Ascending aorta (tissue), 2 donors: Measurements from ENCODE around the gene NKPD1. TPM values are rescaled to one million over a fixed set of nuclear protein-coding genes. Genes with fewer than 3 reads are reported as not detected.

Experiments used
- DNase-seq, 2 donors: peaks; one replicate each; pipeline ENCODE4 v3.0.0-alpha.2; 2019; ENCODE audit warnings: low spot score in 2 of 2
- H3K27ac ChIP-seq, 2 donors: fragments of 200-600 bp; sonication (generic); one replicate each; pipeline ENCODE4 v1.5.1; 2016 to 2017; ENCODE audit warnings: mild to moderate bottlenecking in 1 of 2
- H3K27me3 ChIP-seq: fragments of 200-600 bp; sonication (generic); one replicate; pipeline ENCODE4 v1.5.1; 2017
- H3K36me3 ChIP-seq, 2 donors: fragments of 200-600 bp; sonication (generic); one replicate each; pipeline ENCODE4 v1.5.1; 2016
- H3K4me1 ChIP-seq, 2 donors: fragments of 200-600 bp; sonication (generic); one replicate each; pipeline ENCODE4 v1.5.1; 2016 to 2017; ENCODE audit warnings: mild to moderate bottlenecking in 1 of 2
- H3K4me3 ChIP-seq, 2 donors: fragments of 200-600 bp; sonication (generic); one replicate each; pipeline ENCODE4 v1.5.1; 2016 to 2017; ENCODE audit warnings: mild to moderate bottlenecking in 1 of 2
- H3K9me3 ChIP-seq, 2 donors: fragments of 200-600 bp; sonication (generic); one replicate each; pipeline ENCODE4 v1.5.1; 2016
- intact Hi-C: fragments of 100-400 bp; cut with DNase I; formaldehyde crosslinking; loops from one replicate; pipeline ENCODE4 v1.15.1; 2023
- total RNA-seq: library from RNA; depleted of rRNA; stranded (reverse); fragments of >200 nt; gene quantifications from one replicate; pipeline ENCODE4 v1.1.0, GENCODE V29; 2016
- TF ChIP-seq, protein P1 (sequence below), 3 experiments: fragments of 200-600 bp in 2 of 3; fragments of 450-650 bp in 1 of 3; sonication (generic) in 2 of 3; IDR thresholded peaks; one replicate each; pipeline ENCODE4 v1.5.1; 2016 to 2019; ENCODE audit warnings: antibody characterized with exemption in 3 of 3, mild to moderate bottlenecking in 1 of 3, moderate library complexity in 1 of 3

Gene NKPD1
- total RNA-seq, 1 donor from 2014 or later: not detected

DNA sequence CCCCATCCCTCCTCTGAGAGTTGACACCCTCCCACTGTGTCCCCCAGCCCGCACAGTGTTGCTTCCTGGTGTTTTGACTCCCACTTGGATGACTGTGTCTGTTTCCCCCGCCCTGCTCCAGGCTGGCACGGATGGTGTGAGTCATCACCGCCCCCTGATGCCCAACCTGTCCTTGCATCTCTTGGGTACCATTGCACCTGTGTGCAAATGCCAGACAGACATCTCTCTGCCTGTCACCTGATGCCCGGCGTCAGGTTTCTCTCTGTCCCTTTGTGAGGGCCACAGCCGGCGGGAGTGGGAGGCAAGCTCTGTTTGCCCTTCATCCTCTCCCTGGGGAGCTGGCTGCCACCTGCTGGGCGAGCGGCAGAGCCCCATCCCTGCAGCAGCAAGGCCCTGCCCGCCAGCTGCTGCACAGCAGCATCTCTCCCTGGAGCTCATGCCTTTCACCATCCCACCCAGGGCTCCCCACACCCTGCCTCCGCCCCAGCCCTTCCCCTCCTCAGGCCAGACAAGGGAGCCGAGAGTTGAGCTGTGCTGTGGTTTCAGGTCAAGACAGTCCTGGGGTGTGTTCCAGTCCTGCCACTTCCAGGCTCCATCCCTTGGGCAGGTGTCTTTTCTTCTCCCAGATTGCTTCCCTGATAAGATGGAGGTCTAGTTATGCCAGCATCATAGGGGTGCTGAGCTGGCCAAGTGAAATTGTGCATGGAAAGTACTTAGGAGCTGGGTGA, 29.7 kb downstream of the NKPD1 start:
- Histone ChIP-seq H3K36me3 (no peaks in the 10 kb centered on the region), H3K4me3 (no peak overlapping the region), H3K27me3 (no peaks in the 10 kb centered on the region), H3K9me3 (no peaks in the 10 kb centered on the region), H3K27ac (no peak overlapping the region), H3K4me1 (no peaks in the 10 kb centered on the region)
- intact Hi-C loops: no loop called here
- TF ChIP-seq, protein P1, sequence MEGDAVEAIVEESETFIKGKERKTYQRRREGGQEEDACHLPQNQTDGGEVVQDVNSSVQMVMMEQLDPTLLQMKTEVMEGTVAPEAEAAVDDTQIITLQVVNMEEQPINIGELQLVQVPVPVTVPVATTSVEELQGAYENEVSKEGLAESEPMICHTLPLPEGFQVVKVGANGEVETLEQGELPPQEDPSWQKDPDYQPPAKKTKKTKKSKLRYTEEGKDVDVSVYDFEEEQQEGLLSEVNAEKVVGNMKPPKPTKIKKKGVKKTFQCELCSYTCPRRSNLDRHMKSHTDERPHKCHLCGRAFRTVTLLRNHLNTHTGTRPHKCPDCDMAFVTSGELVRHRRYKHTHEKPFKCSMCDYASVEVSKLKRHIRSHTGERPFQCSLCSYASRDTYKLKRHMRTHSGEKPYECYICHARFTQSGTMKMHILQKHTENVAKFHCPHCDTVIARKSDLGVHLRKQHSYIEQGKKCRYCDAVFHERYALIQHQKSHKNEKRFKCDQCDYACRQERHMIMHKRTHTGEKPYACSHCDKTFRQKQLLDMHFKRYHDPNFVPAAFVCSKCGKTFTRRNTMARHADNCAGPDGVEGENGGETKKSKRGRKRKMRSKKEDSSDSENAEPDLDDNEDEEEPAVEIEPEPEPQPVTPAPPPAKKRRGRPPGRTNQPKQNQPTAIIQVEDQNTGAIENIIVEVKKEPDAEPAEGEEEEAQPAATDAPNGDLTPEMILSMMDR (IDR thresholded peaks at IDR 0.05): no peak
- no peak for DNase-seq

DNA sequence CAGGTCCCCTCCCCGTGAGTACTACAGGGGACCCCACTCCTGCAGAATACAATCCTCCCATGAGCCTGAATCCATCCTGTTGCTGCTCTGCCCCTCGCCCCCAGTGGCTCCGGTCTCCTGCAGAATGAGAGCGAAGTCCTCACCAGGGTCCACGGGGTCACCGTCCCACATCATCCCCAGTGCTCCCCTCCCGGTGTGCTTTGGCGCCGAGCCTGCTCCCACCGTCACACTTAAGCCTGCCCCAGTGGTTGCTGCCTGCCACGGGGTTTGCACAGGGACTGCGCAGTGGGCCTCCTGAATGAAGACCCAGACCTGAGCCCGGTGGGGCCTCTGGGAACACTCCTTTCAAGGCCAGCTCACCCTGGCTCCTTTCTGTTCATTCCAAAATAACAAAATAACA, 30.5 kb downstream of the NKPD1 start:
- no peaks in the 10 kb centered on the region for H3K4me1 ChIP-seq
- H3K4me3 ChIP-seq: no peak overlapping the region
- H3K27me3 ChIP-seq: no peaks in the 10 kb centered on the region
- H3K9me3 ChIP-seq: no peaks in the 10 kb centered on the region
- TF ChIP-seq, protein P1 (IDR thresholded peaks at IDR 0.05): no peak
- DNase-seq: no peak
- H3K36me3 ChIP-seq: no peaks in the 10 kb centered on the region
- intact Hi-C loops: no loop called here
- H3K27ac ChIP-seq: no peak overlapping the region

DNA sequence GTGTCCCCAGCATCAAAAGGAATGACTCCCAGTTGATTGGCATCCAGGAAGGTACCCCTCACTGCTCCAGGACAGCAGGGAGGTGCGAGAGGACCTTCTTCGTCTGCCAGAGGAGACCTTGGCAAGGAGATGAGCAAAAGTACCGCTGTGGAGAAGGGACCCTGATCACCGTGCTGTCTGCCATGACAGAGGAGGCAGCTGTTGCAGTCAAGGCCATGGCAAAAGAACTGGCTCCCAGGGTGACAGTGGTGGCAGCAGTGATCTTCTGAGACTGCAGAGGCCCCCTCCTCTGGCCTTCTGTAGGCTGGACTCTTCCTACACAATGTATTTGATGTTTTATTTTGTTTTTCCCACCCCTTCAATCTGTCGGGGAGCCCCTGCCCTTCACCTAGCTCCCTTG, 32.0 kb downstream of the NKPD1 start:
- intact Hi-C loops: no loop called here
- Histone ChIP-seq H3K27ac (no peak overlapping the region), H3K27me3 (no peaks in the 10 kb centered on the region), H3K9me3 (no peaks in the 10 kb centered on the region), H3K4me3 (no peak overlapping the region), H3K4me1 (no peaks in the 10 kb centered on the region), H3K36me3 (no peaks in the 10 kb centered on the region)
- no peak for DNase-seq
- TF ChIP-seq, protein P1 (IDR thresholded peaks at IDR 0.05): no peak

DNA sequence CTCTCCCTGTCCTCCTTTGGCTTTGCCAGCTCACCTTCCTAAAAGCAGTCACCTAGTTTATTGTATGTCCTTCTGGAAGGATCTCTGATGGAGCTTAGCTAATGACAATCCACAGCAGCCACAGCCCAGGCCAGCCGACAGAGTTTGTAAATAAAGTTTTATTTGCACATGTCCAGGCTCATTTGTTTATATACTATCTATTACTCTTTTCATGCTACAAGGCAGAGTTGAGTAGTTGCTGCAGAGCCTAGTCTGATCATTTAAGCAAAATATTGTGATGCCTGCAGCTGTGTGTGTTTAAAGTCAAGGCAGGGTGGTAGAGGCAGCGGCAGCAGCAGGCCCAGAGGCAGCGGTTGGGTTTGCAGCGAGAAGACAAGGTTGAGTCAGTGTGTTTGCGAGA, 32.6 kb downstream of the NKPD1 start:
- TF ChIP-seq, protein P1 (IDR thresholded peaks at IDR 0.05): no peak
- H3K9me3 ChIP-seq: no peaks in the 10 kb centered on the region
- no peaks in the 10 kb centered on the region for H3K4me1 ChIP-seq
- H3K36me3 ChIP-seq: no peaks in the 10 kb centered on the region
- DNase-seq: no peak
- H3K4me3 ChIP-seq: no peak overlapping the region
- H3K27me3 ChIP-seq: no peaks in the 10 kb centered on the region
- intact Hi-C loops: no loop called here
- no peak overlapping the region for H3K27ac ChIP-seq

DNA sequence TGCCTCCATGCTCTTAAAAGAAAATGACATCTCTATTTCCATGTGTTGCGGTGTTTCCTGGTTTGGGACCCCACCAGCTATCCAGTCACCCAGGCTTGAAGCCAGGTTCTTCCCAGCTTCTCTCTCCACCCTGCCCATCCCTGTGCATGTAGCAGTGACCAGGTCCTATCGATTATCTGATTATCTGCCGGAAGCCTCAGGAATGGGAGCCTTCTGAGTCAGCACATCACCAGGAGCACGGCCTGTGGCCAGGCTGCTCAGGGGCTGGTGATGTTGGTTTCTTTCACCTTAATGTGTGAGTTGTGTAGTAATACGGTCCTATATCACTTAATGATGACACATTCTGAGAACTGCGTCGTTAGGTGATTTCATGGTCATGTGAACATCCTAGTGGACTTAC, 34.1 kb downstream of the NKPD1 start:
- no peak overlapping the region for H3K4me3 ChIP-seq
- TF ChIP-seq, protein P1 (IDR thresholded peaks at IDR 0.05): no peak
- no peaks in the 10 kb centered on the region for H3K27me3 ChIP-seq

More for the DNA sequence above, 34.1 kb downstream of the NKPD1 start:
- Histone ChIP-seq H3K27ac (no peak overlapping the region), H3K4me1 (no peaks in the 10 kb centered on the region), H3K9me3 (no peaks in the 10 kb centered on the region), H3K36me3 (no peaks in the 10 kb centered on the region)
- intact Hi-C loops: no loop called here
- DNase-seq: no peak
